HepG2 (cell line): ENCODE results near the gene DNAJC5. TPM values are rescaled to one million over a fixed set of nuclear protein-coding genes. Genes with fewer than 3 reads are reported as not detected.

Source experiments
- ATAC-seq: fragments of 200-7000 bp; cut with Tn5 transposase; 3 replicates; pipeline ENCODE4 v1.9.1; 2020; ENCODE audit warnings: mild to moderate bottlenecking, moderate library complexity
- BruUV-seq: library from RNA; stranded (reverse); fragments of 400-500 nt; replicated peaks from 2 replicates; lab custom pipeline; 2021; lab: Mats Ljungman, UMichigan
- CTCF ChIA-PET: fragments of 300-600 bp; formaldehyde crosslinking; extraction: SDS; loops from one replicate; lab custom pipeline; 2021; ENCODE audit warnings: low total read pairs, inconsistent platforms, low intra/inter-chr PET ratio; lab: Yijun Ruan, JAX
- POLR2A ChIA-PET: fragments of 350-600 bp; sonication (Branson Sonifier 250); formaldehyde crosslinking; loops from one replicate; lab custom pipeline; 2020; ENCODE audit warnings: antibody characterized with exemption, inconsistent platforms; lab: Yijun Ruan, JAX
- DNase-seq: peaks from one replicate; pipeline ENCODE4 v3.0.0-alpha.2; 2015; ENCODE audit warnings: low spot score
- FAIRE-seq: peaks from 3 replicates; lab custom pipeline; 2011; peaks lifted over from hg19 to GRCh38; lab: Jason Lieb, UNC
- H2AFZ ChIP-seq: one replicate; pipeline ENCODE4 v1.6.1; 2011; ENCODE audit warnings: low read length, inconsistent platforms
- H3K27ac ChIP-seq: fragments of 300-600 bp; 3 replicates; pipeline ENCODE4 v1.8.0; 2011; ENCODE audit warnings: mixed run types, mild to moderate bottlenecking, mixed read lengths, low read length, inconsistent platforms; ENCODE audit not compliant: insufficient read depth; ENCODE audit errors: extremely low read length
- H3K27me3 ChIP-seq, 2 experiments: fragments of 200-600 bp in 1 of 2; 2 replicates in 1 of 2; 3 replicates in 1 of 2; pipeline versions ENCODE4 v1.6.0 to v1.8.0; 2011; ENCODE audit warnings: low read length in 2 of 2, mild to moderate bottlenecking in 2 of 2, moderate library complexity in 2 of 2, inconsistent platforms in 1 of 2; ENCODE audit not compliant: insufficient read depth in 2 of 2, control insufficient read depth in 1 of 2
- H3K36me3 ChIP-seq, 2 experiments: fragments of 200-600 bp in 1 of 2; replicated peaks in 1 of 2; 2 replicates in 1 of 2; 3 replicates in 1 of 2; pipeline versions ENCODE4 v1.5.1 to v1.8.0; 2011; ENCODE audit warnings: low read length in 2 of 2, inconsistent platforms in 1 of 2; ENCODE audit not compliant: insufficient read depth in 2 of 2, control insufficient read depth in 1 of 2
- H3K4me1 ChIP-seq: 2 replicates; pipeline ENCODE4 v1.5.1; 2012; ENCODE audit warnings: low read length, inconsistent platforms; ENCODE audit not compliant: insufficient read depth
- H3K4me2 ChIP-seq: 2 replicates; pipeline ENCODE4 v1.6.0; 2011; ENCODE audit warnings: low read depth, low read length, inconsistent platforms
- H3K4me3 ChIP-seq, 3 experiments: fragments of 200-600 bp in 1 of 3; sonication (generic), shearing (Covaris generic) in 1 of 3; replicated peaks in 1 of 3; 2 replicates each; pipeline ENCODE4 v1.5.1; 2011 to 2016; ENCODE audit warnings: low read length in 3 of 3, inconsistent platforms in 2 of 3, low read depth in 2 of 3, mild to moderate bottlenecking in 2 of 3, control low read depth in 1 of 3, mixed read lengths in 1 of 3; ENCODE audit not compliant: insufficient read depth in 1 of 3
- H3K79me2 ChIP-seq: one replicate; pipeline ENCODE4 v1.6.1; 2011; ENCODE audit warnings: low read length, inconsistent platforms; ENCODE audit not compliant: insufficient read depth
- H3K9ac ChIP-seq: 2 replicates; pipeline ENCODE4 v1.6.0; 2011; ENCODE audit warnings: mild to moderate bottlenecking, low read depth, low read length, inconsistent platforms; ENCODE audit not compliant: insufficient read depth
- H3K9me3 ChIP-seq: 2 replicates; pipeline ENCODE4 v1.5.1; 2012; ENCODE audit warnings: mild to moderate bottlenecking, low read length
- H4K20me1 ChIP-seq: 2 replicates; pipeline ENCODE4 v1.6.0; 2011; ENCODE audit warnings: inconsistent platforms, mild to moderate bottlenecking, low read length, moderate library complexity; ENCODE audit not compliant: insufficient read depth
- CHCHD3 ChIP-seq: sonication (generic); formaldehyde crosslinking; IDR thresholded peaks from 2 replicates; pipeline ENCODE4 v1.8.0; 2022; ENCODE audit warnings: mild to moderate bottlenecking, missing genetic modification reagents, moderate library complexity
- GTF2F1 ChIP-seq: fragments of 150-350 bp; IDR thresholded peaks from 2 replicates; pipeline ENCODE4 v1.6.1; 2014; ENCODE audit warnings: low read length
- PTBP1 ChIP-seq: fragments of 200-400 bp; formaldehyde crosslinking; IDR thresholded peaks from 2 replicates; pipeline ENCODE4 v1.6.1; 2018; ENCODE audit warnings: low read length, low read depth; ENCODE audit not compliant: poor library complexity, severe bottlenecking
- RBFOX2 ChIP-seq: fragments of 200-400 bp; formaldehyde crosslinking; IDR thresholded peaks from 2 replicates; pipeline ENCODE4 v1.6.1; 2017; ENCODE audit warnings: low read depth, mild to moderate bottlenecking, low read length
- SRSF4 ChIP-seq: fragments of 200-400 bp; formaldehyde crosslinking; IDR thresholded peaks from one replicate; pipeline ENCODE4 v1.6.1; 2018; ENCODE audit warnings: mild to moderate bottlenecking, low read depth, low read length, moderate library complexity; ENCODE audit not compliant: poor library complexity, severe bottlenecking
- ZBTB10 ChIP-seq: sonication (generic); formaldehyde crosslinking; IDR thresholded peaks from 2 replicates; pipeline ENCODE4 v1.4.0; 2020; ENCODE audit warnings: missing genetic modification reagents, borderline replicate concordance
- ZHX1 ChIP-seq: sonication (generic); formaldehyde crosslinking; IDR thresholded peaks from 2 replicates; pipeline ENCODE4 v1.8.1; 2022; ENCODE audit warnings: low read depth, mild to moderate bottlenecking, missing genetic modification reagents
- WGBS: methylation state at CpG from one replicate; pipeline ENCODE4 v1.1.6; 2017; ENCODE audit warnings: low lambda C conversion rate; 5-methylcytosine and 5-hydroxymethylcytosine counted together
- in situ Hi-C: cut with HindIII; loops from 2 replicates; pipeline ENCODE4 v1.10.0; 2017; ENCODE audit warnings: low pct_unique_long_range_greater_than_20kb; ENCODE audit not compliant: extremely low pct_ligation_motif_present
- intact Hi-C: fragments of 100-400 bp; cut with micrococcal nuclease; formaldehyde crosslinking; loops from one replicate; pipeline ENCODE4 v1.10.0; 2022; ENCODE audit not compliant: unreplicated experiment
- polyA plus RNA-seq, 8 experiments: library from polyadenylated mRNA; depleted of rRNA in 3 of 8; stranded (reverse) in 7 of 8; unstranded in 1 of 8; fragments of >200 nt; fragmentation: Illumina TruSeq in 4 of 8; extraction: Trizol in 4 of 8; gene quantifications; 2 replicates each; pipeline versions ENCODE4 v1.2.1 to v1.2.3, GENCODE V29; 2011 to 2016; ENCODE audit warnings: low read depth in 4 of 8, missing spikeins in 1 of 8, mixed read lengths in 1 of 8; ENCODE audit not compliant: insufficient read depth in 1 of 8
- total RNA-seq, 5 experiments: library from RNA; depleted of rRNA; stranded (reverse); fragments of >200 nt; fragmentation: Illumina TruSeq; extraction: Trizol; gene quantifications; 2 replicates each; pipeline ENCODE4 v1.2.3, GENCODE V29; 2016; ENCODE audit warnings: low read depth in 1 of 5
- TF ChIP-seq, protein P1 (sequence below): sonication (generic); formaldehyde crosslinking; IDR thresholded peaks from 2 replicates; pipeline ENCODE4 v1.4.0; 2020; ENCODE audit warnings: missing genetic modification reagents
- TF ChIP-seq, protein P2 (sequence below): sonication (generic); formaldehyde crosslinking; IDR thresholded peaks from 2 replicates; pipeline ENCODE4 v1.5.1; 2020; ENCODE audit warnings: mild to moderate bottlenecking, missing genetic modification reagents, borderline replicate concordance
- TF ChIP-seq, protein P3 (sequence below): sonication (generic); formaldehyde crosslinking; IDR thresholded peaks from 2 replicates; pipeline ENCODE4 v1.8.1; 2023; ENCODE audit warnings: mild to moderate bottlenecking, inconsistent platforms, moderate library complexity, missing genetic modification reagents, borderline replicate concordance

DNAJC5 gene
- total and polyA plus RNA-seq, 2 of the 13 experiments (the other 11 are each of a cell fraction or from before 2014, with no cell fraction given), result 42.8 to 64.5 TPM

DNA sequence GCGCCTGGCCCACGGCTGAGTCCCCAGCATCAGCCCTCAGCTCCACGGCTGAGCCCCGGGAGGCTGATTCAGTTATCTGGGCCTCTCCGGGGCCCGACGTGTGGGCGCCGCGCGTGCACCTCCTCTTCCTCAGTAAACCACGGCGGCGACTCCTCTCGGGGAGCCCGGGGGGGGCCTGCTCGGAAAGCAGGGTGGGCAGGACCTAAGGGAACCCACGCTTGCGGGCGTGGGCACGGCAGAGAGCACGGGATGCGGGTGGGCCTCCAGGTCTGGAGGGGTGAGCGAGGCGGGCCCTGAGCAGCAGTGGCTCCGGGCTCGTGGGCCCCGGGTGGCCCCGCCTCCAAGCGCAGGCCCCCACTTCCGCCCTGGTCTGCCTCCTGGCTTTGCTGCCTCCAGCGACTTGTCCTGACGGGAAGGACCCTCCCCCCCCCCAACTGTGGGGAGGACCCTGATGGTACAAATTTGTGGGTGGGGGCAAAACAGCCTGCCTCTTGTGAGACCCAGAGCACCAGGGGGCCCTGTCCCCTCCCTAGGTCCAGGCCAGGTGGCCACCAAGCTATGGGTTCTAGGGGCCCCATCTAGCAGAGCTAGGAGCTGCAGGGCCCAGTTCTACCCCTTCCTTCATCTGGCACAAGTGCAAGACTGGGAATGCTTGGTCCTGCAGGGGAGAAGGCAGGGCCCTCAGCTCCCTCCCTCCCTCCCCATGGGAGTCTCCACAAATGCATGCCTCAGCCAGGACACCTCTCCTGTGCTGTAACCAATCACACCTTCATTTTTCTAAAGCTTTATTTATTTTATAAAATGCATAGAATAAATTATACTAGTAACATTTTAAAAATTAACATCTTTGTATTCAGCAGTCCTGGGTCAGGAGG lies 44.4 kb downstream of the DNAJC5 start:
- no peak for DNase-seq
- Histone ChIP-seq H3K36me3 (peaks cover 47 to 76% of the 10 kb centered on the region in 2 experiments), H3K4me3 (no peak overlapping the region), H3K27ac (no peak overlapping the region), H2AFZ (no peak overlapping the region), H3K4me2 (no peak overlapping the region), H3K9me3 (no peaks in the 10 kb centered on the region), H3K9ac (no peak overlapping the region), H3K4me1 (no peaks in the 10 kb centered on the region), H3K27me3 (no peaks in the 10 kb centered on the region), H3K79me2 (no peaks in the 10 kb centered on the region), H4K20me1 (peaks cover 21% of the 10 kb centered on the region; the same call in 1 of the 2 replicates)
- WGBS, result 97% methylated on average over 30 of the region's 33 CpGs
- FAIRE-seq, result no peak
- in situ Hi-C loops (no loop called here), intact Hi-C loops (no loop called here)
- ChIA-PET CTCF (no interaction called here), POLR2A (interaction anchor here (0.9 kb wide), 1 partner anchor 17 kb away, joined by 4 read pairs; the partner anchor contains the start of gene UCKL1)
- BruUV-seq, result no TSS peak
- peak; percentile 2; the same call in 2 of the 3 replicates for ATAC-seq
- TF ChIP-seq, protein P1, sequence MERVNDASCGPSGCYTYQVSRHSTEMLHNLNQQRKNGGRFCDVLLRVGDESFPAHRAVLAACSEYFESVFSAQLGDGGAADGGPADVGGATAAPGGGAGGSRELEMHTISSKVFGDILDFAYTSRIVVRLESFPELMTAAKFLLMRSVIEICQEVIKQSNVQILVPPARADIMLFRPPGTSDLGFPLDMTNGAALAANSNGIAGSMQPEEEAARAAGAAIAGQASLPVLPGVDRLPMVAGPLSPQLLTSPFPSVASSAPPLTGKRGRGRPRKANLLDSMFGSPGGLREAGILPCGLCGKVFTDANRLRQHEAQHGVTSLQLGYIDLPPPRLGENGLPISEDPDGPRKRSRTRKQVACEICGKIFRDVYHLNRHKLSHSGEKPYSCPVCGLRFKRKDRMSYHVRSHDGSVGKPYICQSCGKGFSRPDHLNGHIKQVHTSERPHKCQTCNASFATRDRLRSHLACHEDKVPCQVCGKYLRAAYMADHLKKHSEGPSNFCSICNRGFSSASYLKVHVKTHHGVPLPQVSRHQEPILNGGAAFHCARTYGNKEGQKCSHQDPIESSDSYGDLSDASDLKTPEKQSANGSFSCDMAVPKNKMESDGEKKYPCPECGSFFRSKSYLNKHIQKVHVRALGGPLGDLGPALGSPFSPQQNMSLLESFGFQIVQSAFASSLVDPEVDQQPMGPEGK (CRISPR knock-in tag), result peak; percentile 35; the same call in 1 of the 2 replicates
- TF ChIP-seq CHCHD3 (CRISPR knock-in tag) (no peak), GTF2F1 (no peak), ZBTB10 (CRISPR knock-in tag) (no peak), PTBP1 (peak; percentile 30), SRSF4 (peak; percentile 19), RBFOX2 (peak; percentile 35; the same call in 1 of the 2 replicates), ZHX1 (CRISPR knock-in tag) (no peak)
- TF ChIP-seq, protein P2, sequence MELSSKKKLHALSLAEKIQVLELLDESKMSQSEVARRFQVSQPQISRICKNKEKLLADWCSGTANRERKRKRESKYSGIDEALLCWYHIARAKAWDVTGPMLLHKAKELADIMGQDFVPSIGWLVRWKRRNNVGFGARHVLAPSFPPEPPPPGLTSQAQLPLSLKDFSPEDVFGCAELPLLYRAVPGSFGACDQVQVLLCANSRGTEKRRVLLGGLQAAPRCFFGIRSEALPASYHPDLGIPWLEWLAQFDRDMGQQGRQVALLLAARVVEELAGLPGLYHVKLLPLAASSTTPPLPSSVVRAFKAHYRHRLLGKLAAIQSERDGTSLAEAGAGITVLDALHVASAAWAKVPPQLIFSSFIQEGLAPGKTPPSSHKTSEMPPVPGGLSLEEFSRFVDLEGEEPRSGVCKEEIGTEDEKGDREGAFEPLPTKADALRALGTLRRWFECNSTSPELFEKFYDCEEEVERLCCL (CRISPR knock-in tag), result no peak
- TF ChIP-seq, protein P3, sequence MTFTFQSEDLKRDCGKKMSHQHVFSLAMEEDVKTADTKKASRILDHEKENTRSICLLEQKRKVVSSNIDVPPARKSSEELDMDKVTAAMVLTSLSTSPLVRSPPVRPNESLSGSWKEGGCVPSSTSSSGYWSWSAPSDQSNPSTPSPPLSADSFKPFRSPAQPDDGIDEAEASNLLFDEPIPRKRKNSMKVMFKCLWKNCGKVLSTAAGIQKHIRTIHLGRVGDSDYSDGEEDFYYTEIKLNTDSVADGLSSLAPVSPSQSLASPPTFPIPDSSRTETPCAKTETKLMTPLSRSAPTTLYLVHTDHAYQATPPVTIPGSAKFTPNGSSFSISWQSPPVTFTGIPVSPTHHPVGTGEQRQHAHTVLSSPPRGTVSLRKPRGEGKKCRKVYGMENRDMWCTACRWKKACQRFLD (CRISPR knock-in tag), result no peak
